ENCODE measurements around the gene CTIF. TPM values are rescaled to one million over a fixed set of nuclear protein-coding genes. Genes with fewer than 3 reads are reported as not detected.

The CTIF gene
- total and polyA plus RNA-seq, 10 donors, result 5.2 to 39.2 (median 18.5) TPM

DNA sequence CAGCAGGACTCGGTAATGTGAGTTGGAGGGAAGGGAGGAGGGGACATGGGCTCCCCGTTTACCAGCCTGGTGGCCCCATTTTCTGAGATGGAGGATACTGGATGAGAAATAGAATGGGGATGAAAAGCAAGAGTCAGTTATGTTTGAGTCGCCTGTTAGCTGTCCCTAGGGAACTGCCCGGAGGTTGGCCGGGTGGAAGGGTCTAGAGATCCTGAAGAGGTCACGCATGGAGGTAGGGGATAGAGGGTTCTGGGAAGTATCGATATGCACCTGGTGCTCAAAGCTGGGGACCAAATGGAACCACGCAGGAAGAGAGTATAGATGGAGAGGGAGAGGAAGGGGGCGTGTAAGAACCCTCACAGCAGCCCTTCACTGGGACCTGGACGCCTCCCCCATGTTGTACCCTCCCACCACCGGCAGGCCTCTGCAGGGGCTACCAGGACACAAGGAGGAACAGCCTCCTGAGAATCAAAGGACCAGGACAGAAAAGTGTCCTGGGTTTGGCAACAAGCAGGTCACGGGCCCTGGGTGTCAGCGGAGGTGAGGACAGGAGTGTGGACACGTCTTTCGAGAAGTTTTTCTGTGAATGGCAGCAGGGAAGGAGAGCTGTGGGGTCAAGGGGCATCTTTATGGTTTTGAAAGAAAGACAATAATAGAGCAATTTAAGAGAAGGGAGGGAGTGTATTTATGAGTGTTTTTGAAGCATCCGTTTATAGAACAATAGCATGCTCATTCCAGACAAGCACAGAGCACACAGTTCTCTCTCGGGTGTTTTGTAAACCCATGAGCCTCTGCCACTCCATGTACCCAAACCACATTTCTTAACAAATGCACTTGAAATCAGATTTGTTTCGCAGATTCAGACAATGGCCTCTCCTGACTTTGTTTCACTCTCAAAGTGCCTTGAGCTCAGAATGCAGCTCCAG is 279.8 kb downstream of the CTIF start:
- H3K4me1 ChIP-seq, result peaks cover 0 to 31% (median 12%) of the 10 kb centered on the region in 6 donors

DNA sequence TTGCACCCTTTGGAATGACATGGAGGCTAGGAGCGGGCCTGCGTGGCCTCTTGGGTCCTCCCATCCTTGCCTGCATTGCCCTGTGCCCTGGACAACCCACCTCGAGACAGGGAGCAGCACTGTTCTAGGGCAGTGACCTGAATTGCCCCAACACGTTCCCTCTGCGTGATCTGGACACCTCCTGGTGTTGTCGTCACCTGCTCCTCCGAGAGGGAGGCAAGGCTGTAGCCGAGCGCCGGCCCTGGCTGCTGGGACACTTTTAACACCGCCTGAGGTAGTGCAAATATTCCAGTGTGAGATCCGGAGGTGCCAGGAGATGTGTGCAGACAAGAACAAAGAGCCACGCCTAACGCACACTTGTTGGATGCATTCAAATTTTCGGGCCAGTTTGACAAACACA is 280.4 kb downstream of the CTIF start:
- no peak overlapping the region for H3K4me3 ChIP-seq
- WGBS, 5 donors, result 92 to 97% (median 95%) methylated on average over 15 of the region's 15 CpGs

More for the DNA sequence above, 279.8 kb downstream of the CTIF start:
- no peaks in the 10 kb centered on the region for H3K9me3 ChIP-seq
- DNase-seq, result peak; percentile 49
- H3K36me3 ChIP-seq, result peaks cover 0 to 34% (median 0%) of the 10 kb centered on the region in 6 donors
- 91 to 95% (median 92%) methylated on average over 18 of the region's 18 CpGs for WGBS, 5 donors
- no peaks in the 10 kb centered on the region for H3K27me3 ChIP-seq (replicated peaks in 1 of 7)
- no peak overlapping the region for H3K4me3 ChIP-seq
- H3K27ac ChIP-seq, result no peak overlapping the region
- no peak for TF ChIP-seq POLR2A (IDR thresholded peaks at IDR 0.05)
- TF ChIP-seq, protein P1, sequence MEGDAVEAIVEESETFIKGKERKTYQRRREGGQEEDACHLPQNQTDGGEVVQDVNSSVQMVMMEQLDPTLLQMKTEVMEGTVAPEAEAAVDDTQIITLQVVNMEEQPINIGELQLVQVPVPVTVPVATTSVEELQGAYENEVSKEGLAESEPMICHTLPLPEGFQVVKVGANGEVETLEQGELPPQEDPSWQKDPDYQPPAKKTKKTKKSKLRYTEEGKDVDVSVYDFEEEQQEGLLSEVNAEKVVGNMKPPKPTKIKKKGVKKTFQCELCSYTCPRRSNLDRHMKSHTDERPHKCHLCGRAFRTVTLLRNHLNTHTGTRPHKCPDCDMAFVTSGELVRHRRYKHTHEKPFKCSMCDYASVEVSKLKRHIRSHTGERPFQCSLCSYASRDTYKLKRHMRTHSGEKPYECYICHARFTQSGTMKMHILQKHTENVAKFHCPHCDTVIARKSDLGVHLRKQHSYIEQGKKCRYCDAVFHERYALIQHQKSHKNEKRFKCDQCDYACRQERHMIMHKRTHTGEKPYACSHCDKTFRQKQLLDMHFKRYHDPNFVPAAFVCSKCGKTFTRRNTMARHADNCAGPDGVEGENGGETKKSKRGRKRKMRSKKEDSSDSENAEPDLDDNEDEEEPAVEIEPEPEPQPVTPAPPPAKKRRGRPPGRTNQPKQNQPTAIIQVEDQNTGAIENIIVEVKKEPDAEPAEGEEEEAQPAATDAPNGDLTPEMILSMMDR (IDR thresholded peaks at IDR 0.05 in 8 of 11, conservative IDR thresholded peaks at IDR 0.05 in 3 of 11), result no peak
- TF ChIP-seq POLR2AphosphoS5 (IDR thresholded peaks at IDR 0.05), result no peak
- intact Hi-C loops (cut with DNase I; ENCODE audit: low total_unique reads), result no loop called here

DNA sequence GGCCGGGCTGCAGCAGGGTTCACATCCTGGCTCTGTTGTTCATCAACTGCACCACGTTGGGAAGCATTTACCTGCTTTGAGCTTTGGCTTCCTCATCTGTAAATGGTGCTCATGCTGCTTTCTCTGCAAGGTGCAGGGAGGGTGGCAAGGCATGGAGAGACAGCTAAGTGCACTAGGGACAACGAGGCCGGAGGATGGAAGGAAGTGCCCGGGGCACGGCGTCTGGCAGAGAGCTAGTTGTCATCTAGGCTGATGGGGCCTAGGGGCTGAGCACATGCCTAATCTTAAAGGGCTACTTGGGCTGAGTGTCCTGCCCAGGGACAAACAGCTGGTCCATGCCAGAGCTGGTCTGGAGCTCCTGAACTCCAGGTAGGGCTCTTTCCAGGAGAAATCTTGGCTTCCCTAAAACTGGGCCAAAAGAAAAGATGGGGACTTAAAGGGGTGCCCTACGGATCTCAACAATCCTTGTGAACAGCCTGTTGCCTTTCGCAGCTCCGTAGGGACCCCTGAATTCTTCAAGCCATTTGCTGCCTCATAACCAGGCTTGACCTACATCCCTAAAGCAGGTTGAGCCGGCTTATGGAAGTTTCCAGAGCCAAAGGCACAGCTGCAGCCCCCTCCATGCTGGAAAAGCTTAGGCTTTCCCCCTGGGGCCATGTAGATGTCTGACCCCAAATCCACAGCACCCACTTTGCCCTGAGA is 281.1 kb downstream of the CTIF start:
- H3K9me3 ChIP-seq, result no peaks in the 10 kb centered on the region
- intact Hi-C loops (cut with DNase I; ENCODE audit: low total_unique reads), result no loop called here
- H3K27me3 ChIP-seq (replicated peaks in 1 of 7), result no peaks in the 10 kb centered on the region
- H3K4me1 ChIP-seq, result peaks cover 0 to 20% (median 4%) of the 10 kb centered on the region in 6 donors
- 89 to 95% (median 93%) methylated on average over 11 of the region's 11 CpGs for WGBS, 5 donors
- peaks cover 0 to 34% (median 0%) of the 10 kb centered on the region in 6 donors for H3K36me3 ChIP-seq
- TF ChIP-seq POLR2AphosphoS5 (IDR thresholded peaks at IDR 0.05) (no peak), POLR2A (IDR thresholded peaks at IDR 0.05) (no peak)
- TF ChIP-seq, protein P1 (IDR thresholded peaks at IDR 0.05 in 8 of 11, conservative IDR thresholded peaks at IDR 0.05 in 3 of 11), result no peak
- H3K27ac ChIP-seq, result no peak overlapping the region
- peak; percentile 48 for DNase-seq
- H3K4me3 ChIP-seq, result no peak overlapping the region

More for the DNA sequence above, 280.4 kb downstream of the CTIF start:
- Histone ChIP-seq H3K4me1 (peaks cover 0 to 24% (median 5%) of the 10 kb centered on the region in 6 donors), H3K27ac (no peak overlapping the region), H3K36me3 (peaks cover 0 to 34% (median 0%) of the 10 kb centered on the region in 6 donors), H3K9me3 (no peaks in the 10 kb centered on the region), H3K27me3 (replicated peaks in 1 of 7) (no peaks in the 10 kb centered on the region)
- TF ChIP-seq POLR2A (IDR thresholded peaks at IDR 0.05) (no peak), POLR2AphosphoS5 (IDR thresholded peaks at IDR 0.05) (no peak)
- TF ChIP-seq, protein P1 (IDR thresholded peaks at IDR 0.05 in 8 of 11, conservative IDR thresholded peaks at IDR 0.05 in 3 of 11), result no peak
- intact Hi-C loops (cut with DNase I; ENCODE audit: low total_unique reads), result no loop called here
- DNase-seq, result peak; percentile 61
